Osteoblast (primary cell): ENCODE measurements around the gene CIPC. TPM values are rescaled to one million over a fixed set of nuclear protein-coding genes. Genes with fewer than 3 reads are reported as not detected.

Experiments
- DNase-seq: peaks from one replicate; pipeline ENCODE4 v3.0.0; 2011; ENCODE audit warnings: low spot score, mixed read lengths; ENCODE audit not compliant: insufficient read length; ENCODE audit errors: missing footprints
- H2AFZ ChIP-seq: 2 replicates; pipeline ENCODE4 v1.6.0; 2011; ENCODE audit warnings: mild to moderate bottlenecking, low read length
- H3K27ac ChIP-seq: 2 replicates; pipeline ENCODE4 v1.5.1; 2011; ENCODE audit warnings: mild to moderate bottlenecking, low read depth, low read length, moderate library complexity
- H3K27me3 ChIP-seq: 2 replicates; pipeline ENCODE4 v1.6.0; 2012; ENCODE audit warnings: mild to moderate bottlenecking, control low read depth, inconsistent platforms, low read length, moderate library complexity; ENCODE audit not compliant: insufficient read depth
- H3K36me3 ChIP-seq: 2 replicates; pipeline ENCODE4 v1.5.1; 2011; ENCODE audit warnings: mild to moderate bottlenecking, low read length, control low read depth, moderate library complexity; ENCODE audit not compliant: insufficient read depth
- H3K4me1 ChIP-seq: 2 replicates; pipeline ENCODE4 v1.5.1; 2011; ENCODE audit warnings: mild to moderate bottlenecking, low read length, control low read depth, moderate library complexity; ENCODE audit not compliant: insufficient read depth
- H3K4me2 ChIP-seq: 2 replicates; pipeline ENCODE4 v1.6.0; 2011; ENCODE audit warnings: mild to moderate bottlenecking, low read length; ENCODE audit not compliant: insufficient read depth
- H3K4me3 ChIP-seq: fragments of 200-600 bp; sonication (generic); 3 replicates; pipeline ENCODE4 v1.5.1; 2012; ENCODE audit warnings: mild to moderate bottlenecking, low read length, inconsistent platforms; ENCODE audit not compliant: insufficient read depth
- H3K79me2 ChIP-seq: 2 replicates; pipeline ENCODE4 v1.6.0; 2012; ENCODE audit warnings: mild to moderate bottlenecking, low read length, control low read depth, inconsistent platforms; ENCODE audit not compliant: insufficient read depth
- H3K9me3 ChIP-seq: 2 replicates; pipeline ENCODE4 v1.5.1; 2011; ENCODE audit warnings: low read depth, low read length, control low read depth
- H4K20me1 ChIP-seq: 2 replicates; pipeline ENCODE4 v1.6.0; 2012; ENCODE audit warnings: mild to moderate bottlenecking, low read length, control low read depth; ENCODE audit not compliant: insufficient read depth
- total RNA-seq: library from RNA; depleted of rRNA; stranded (reverse); fragments of >200 nt; gene quantifications from 2 replicates; pipeline ENCODE4 v1.2.3, GENCODE V29; 2012
- TF ChIP-seq, protein P1 (sequence below): IDR thresholded peaks from 2 replicates; pipeline ENCODE4 v1.5.1; 2011; ENCODE audit warnings: mild to moderate bottlenecking, low read depth, low read length, moderate library complexity; ENCODE audit errors: extremely low read depth

The CIPC gene
- total RNA-seq, 1 donor, result 16.6 TPM

GRCh38 chr14:77124345-77125280 lies 26.6 kb downstream of the CIPC start:
- DNase-seq, result peak; percentile 93
- H3K4me3 ChIP-seq, result peak overlapping the region; percentile 72
- TF ChIP-seq, protein P1, sequence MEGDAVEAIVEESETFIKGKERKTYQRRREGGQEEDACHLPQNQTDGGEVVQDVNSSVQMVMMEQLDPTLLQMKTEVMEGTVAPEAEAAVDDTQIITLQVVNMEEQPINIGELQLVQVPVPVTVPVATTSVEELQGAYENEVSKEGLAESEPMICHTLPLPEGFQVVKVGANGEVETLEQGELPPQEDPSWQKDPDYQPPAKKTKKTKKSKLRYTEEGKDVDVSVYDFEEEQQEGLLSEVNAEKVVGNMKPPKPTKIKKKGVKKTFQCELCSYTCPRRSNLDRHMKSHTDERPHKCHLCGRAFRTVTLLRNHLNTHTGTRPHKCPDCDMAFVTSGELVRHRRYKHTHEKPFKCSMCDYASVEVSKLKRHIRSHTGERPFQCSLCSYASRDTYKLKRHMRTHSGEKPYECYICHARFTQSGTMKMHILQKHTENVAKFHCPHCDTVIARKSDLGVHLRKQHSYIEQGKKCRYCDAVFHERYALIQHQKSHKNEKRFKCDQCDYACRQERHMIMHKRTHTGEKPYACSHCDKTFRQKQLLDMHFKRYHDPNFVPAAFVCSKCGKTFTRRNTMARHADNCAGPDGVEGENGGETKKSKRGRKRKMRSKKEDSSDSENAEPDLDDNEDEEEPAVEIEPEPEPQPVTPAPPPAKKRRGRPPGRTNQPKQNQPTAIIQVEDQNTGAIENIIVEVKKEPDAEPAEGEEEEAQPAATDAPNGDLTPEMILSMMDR, result peak; percentile 31
- H3K27ac ChIP-seq, result no peak overlapping the region
- H4K20me1 ChIP-seq, result peaks cover 8% of the 10 kb centered on the region
- H3K27me3 ChIP-seq, result peaks cover 37% of the 10 kb centered on the region
- no peaks in the 10 kb centered on the region for H3K9me3 ChIP-seq
- peaks cover 5% of the 10 kb centered on the region for H3K4me1 ChIP-seq
- H2AFZ ChIP-seq, result peak overlapping the region; percentile 77
- H3K79me2 ChIP-seq, result no peaks in the 10 kb centered on the region
- no peaks in the 10 kb centered on the region for H3K36me3 ChIP-seq
- peak overlapping the region; percentile 86 for H3K4me2 ChIP-seq

DNA sequence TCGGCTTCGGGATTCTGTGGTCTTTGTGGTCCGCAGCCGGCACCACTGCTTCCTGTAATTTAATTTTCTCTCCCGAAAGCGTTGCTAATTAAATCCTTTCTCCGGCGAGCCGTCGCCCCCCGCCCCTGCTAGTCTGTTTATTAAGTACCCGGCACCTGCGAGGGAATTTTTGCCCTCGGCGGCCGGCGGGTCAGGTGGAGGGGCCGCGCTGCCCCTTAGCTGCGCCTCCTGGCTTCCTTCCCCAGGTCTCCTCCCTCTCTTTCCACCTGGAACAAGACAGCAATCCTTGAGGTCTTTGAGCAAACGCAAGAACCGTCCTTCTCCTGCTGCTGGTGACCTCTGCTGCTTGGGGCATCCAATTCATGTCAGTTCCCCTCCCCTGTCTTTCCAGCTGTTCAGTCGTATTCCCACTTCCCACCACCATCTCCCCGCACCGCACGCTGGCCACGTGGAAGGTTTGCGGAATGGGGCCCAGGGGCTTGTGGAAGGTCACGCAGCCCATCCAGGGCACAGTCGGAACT lies 27.3 kb downstream of the CIPC start:
- Histone ChIP-seq H3K9me3 (no peaks in the 10 kb centered on the region), H3K27me3 (peaks cover 40% of the 10 kb centered on the region), H3K36me3 (no peaks in the 10 kb centered on the region), H3K4me1 (peaks cover 5% of the 10 kb centered on the region), H3K27ac (no peak overlapping the region), H3K79me2 (no peaks in the 10 kb centered on the region), H3K4me2 (peak overlapping the region; percentile 86), H3K4me3 (peak overlapping the region; percentile 72), H2AFZ (no peak overlapping the region), H4K20me1 (peaks cover 8% of the 10 kb centered on the region)
- TF ChIP-seq, protein P1, result no peak
- DNase-seq, result no peak

DNA sequence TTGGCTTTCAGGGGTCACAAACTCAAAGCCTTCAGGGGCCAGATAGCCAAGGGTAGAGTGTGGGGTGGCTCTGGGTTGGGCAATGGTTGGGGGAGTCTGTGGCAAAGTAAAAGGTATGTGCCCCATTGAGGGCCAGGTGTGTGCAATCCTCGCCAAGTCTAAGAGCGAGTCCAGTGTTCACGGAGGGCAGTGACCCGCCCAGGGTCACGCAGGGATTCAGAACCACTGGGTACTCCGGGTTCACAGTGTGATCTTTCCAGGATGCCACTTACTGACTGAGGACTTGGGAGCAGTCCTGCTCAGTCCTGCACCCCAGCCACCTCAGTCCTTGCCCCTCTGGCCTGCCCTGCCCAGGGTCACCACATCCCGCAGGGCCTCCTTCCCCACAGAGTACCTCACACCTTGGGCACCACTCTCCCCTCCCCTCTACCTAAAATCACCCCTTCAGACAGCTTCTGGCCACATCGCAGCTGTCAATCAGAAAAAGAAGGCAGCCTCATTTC lies 27.8 kb downstream of the CIPC start:
- peaks cover 8% of the 10 kb centered on the region for H4K20me1 ChIP-seq
- TF ChIP-seq, protein P1, result no peak
- H3K9me3 ChIP-seq, result no peaks in the 10 kb centered on the region

DNA sequence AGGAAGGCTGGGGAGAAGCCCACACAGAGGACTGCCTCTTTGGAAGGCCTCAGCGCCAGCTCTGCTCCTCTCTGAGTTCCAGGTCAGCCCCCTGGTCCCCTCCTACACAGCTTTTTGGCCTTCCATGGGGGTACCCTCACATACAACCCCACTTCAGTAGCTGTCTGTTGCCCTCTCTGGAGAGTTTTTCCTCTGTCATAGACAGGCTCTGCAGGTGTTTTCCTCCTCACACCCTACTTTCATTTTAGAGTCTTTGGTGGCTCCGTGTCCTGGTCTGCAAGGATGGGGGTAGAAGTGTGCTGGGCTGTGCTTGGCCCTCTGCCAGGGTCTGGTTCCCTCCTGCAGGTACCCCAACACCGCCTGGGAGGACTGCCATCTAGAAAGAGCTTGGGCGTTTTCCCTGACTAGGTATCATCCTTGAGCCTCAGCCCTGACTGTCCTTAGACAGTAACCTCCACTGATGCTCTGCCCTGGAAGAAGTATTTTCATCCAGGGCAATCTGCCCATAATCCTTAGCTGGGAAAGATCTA lies 28.5 kb downstream of the CIPC start:
- no peak overlapping the region for H3K27ac ChIP-seq
- peaks cover 5% of the 10 kb centered on the region for H3K4me1 ChIP-seq
- peaks cover 42% of the 10 kb centered on the region for H3K27me3 ChIP-seq
- H3K9me3 ChIP-seq, result no peaks in the 10 kb centered on the region
- no peak overlapping the region for H3K4me2 ChIP-seq
- TF ChIP-seq, protein P1, result no peak
- no peaks in the 10 kb centered on the region for H3K79me2 ChIP-seq
- DNase-seq, result peak; percentile 69
- H3K36me3 ChIP-seq, result no peaks in the 10 kb centered on the region
- peaks cover 8% of the 10 kb centered on the region for H4K20me1 ChIP-seq
- no peak overlapping the region for H2AFZ ChIP-seq
- no peak overlapping the region for H3K4me3 ChIP-seq

More for the DNA sequence above, 27.8 kb downstream of the CIPC start:
- Histone ChIP-seq H3K27me3 (peaks cover 42% of the 10 kb centered on the region), H2AFZ (no peak overlapping the region), H3K4me1 (peaks cover 5% of the 10 kb centered on the region), H3K79me2 (no peaks in the 10 kb centered on the region), H3K4me3 (no peak overlapping the region), H3K4me2 (no peak overlapping the region), H3K36me3 (no peaks in the 10 kb centered on the region), H3K27ac (no peak overlapping the region)
- peak; percentile 60 for DNase-seq
